RPMI7951 (cell line): ENCODE data around the gene HOXB5. TPM values are rescaled to one million over a fixed set of nuclear protein-coding genes. Genes with fewer than 3 reads are reported as not detected.

ENCODE experiments used
- DNase-seq: peaks from one replicate; pipeline ENCODE4 v3.0.0-alpha.2; 2012; ENCODE audit warnings: low read depth
- total RNA-seq: library from RNA; depleted of rRNA; stranded (reverse); fragments of >200 nt; shearing (Covaris generic); gene quantifications from 2 replicates; pipeline ENCODE4 v1.2.3, GENCODE V29; 2014

The HOXB5 gene
- total RNA-seq, 1 experiment from 2014 or later = 0.24 TPM

DNA sequence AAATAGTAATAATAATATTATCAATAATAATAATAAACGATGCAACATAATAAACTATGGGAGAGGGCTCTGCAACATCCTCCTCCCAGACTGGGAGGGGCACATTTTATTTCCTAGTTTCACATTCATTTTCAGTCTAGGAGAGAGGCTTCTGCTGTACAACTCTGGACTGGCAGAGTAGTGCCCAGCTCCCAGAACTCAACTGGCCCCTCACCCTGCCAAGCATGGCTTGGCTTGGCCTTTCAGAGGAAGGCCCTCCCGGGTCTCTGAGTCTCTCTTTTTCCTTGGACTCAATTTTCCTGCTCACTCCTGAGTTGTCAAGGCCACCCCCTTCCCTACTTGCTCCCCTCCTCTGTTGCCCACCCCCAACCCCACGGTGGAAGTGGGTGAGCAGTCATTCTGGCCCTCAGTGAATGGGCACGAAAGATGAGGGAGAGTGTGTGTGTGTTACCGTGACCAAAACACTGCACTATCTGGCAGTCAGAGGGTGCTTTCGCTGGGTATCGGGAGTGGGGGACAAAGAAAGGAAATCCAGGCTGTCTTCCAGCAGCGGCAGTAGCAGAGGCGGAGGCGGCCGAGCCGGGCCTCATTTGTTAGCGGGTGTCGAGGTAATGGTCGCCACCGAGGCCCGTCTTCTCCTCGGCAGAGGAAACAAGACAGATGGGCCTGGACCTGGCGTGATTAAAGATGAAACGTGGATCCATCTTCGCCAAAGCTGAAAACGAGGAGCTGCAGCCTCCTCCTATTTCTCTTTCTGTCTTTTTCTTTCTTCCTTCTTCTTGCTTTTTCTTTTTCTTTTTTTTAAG lies 17.7 kb downstream of the HOXB5 start:
- DNase-seq = no peak

DNA sequence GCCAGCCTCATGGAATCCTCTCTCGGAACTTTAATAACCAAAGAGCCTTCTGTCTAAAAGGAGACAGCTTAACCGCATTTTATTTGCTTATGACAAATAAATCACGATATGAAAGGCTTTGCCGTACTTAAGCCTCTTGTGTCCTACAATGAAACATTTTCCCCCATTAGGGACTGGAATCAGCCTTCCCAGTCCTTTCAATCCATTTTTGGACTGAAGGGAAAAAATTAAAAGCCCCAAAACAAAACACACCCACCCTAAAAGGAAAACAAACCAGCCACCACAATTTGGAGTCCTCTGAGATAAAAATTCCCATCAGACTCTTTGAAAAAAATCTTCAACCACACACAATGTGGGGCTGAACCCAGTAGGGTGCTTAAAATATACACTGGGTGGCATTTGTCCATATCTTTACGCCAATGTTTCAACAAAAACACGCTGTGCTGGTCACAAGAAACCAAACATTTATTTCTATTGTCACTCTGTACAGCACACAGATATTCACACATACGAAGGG lies 18.5 kb downstream of the HOXB5 start:
- DNase-seq = peak; percentile 24

DNA sequence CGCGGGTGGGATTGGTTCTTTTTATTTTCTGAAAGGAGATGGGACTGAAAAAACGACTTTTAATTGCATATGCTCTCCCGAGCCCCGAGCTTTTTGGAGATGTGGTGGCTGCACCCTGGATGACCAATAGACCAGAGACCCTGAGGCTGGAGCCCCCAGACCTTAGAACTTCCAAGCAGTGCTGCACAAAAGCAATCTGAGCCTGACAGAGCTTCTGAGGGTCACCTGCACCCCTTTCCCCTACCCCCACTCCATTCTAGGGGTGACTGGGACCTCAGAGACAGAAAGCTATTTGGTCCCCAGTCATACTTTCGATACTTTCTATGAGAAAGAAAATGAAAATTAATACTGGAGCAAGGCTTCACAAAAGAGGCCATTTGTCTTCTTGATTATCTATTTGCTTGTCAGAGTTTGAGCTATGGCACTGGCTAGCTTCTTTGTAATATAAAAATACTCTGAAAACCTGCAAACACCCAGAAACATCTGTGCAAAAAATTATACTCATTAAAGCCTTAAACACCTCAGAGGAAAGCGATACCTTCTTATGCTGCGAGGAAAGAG lies 19.0 kb downstream of the HOXB5 start:
- DNase-seq = no peak

DNA sequence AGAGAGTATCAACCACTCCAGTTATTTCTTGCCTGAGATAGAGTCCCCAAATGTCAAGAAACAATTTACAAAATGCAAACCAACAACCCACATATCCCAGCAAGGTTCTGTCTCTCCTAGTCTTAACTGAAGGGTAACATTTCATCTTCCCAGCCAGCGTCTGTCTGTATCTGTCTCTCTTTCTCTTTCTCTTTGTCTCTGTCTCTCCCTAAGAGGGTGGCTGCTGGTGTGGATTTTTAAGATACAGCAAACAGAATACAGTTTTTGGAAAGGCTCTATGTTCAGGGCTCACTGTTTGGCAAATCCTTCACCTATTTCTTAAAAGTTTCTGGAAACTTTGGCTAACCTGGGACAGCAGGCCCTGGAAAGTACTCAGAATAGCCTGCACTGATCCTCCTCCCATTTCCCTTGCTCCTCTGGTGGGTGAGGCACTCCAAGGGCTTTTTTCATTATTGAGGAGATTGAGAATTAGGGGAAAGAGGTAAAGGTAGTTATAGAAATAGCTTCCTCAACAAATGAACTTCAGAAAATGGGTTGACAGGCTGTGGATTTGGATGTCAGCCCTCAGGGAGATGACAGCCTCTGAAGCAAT lies 21.7 kb downstream of the HOXB5 start:
- DNase-seq = no peak

DNA sequence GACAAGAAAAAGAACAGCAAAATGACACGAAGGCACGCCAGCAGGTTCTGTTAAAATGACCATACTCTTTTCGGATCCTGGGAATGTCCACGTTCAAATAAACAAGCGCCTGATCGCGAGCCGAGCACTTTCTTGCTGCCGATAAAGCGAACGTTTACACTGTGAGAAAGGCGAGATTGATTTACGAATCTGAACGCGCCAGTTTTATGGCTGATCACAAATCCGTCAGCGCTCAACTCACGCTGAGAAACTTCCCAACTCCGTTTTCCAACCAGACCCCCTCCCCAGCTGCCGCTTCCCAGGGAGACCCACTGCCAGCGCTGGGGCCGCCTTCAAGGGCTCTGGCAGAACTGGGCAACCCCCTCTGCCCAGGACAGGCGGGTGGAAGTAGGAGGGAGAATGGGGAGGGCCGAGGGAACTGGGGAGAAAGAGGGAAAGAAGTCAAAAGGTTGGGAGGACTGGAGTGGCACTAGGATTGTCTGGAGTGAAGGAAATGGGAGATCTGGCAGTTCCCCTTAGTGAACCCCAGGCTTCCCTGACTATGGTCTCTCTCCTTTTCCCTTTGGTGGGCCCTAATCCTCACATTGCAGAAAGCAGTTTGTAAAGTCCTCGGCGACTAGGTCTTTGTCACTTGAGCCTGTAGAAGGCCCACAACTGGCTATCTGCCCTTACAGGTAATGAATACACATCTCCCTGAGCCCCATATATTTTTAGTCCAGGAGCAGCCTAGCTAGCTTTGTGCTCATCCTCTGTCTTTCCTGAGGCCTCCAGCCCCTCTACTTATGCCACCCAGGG lies 22.4 kb downstream of the HOXB5 start:
- no peak for DNase-seq

DNA sequence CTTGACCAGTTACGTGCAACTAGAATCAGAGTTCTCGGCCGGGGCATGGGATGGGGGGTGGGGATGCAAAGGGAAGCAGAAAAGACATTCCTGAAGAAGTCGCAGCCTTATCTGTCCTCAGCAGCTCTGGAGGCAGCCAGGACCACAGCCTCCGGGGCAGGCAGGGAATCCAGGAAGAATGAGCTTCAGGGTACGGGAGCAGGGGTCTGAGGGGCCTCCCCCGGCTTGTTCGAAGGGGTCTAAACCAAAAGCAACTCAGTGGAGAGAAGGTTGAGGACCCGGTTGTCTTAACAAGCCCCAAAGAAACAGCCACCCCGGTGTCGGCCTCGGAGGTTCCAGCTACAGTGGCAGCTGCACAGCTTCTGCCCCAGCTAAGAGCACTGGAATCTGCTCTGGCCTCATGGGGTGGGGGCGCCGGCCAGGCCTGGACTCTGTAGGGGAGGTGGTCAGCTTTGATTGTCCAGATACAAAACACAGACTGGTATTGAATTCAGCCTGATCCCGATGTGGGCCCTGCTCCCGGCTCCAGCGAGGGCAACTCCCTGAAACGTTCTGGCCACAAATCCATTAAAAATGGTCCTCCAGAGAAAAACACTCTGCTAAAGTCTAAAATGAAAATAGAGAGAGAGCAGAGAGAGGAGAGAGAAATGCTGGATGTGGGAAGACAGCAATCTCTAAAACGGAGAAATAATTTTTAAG lies 23.1 kb downstream of the HOXB5 start:
- DNase-seq = no peak

DNA sequence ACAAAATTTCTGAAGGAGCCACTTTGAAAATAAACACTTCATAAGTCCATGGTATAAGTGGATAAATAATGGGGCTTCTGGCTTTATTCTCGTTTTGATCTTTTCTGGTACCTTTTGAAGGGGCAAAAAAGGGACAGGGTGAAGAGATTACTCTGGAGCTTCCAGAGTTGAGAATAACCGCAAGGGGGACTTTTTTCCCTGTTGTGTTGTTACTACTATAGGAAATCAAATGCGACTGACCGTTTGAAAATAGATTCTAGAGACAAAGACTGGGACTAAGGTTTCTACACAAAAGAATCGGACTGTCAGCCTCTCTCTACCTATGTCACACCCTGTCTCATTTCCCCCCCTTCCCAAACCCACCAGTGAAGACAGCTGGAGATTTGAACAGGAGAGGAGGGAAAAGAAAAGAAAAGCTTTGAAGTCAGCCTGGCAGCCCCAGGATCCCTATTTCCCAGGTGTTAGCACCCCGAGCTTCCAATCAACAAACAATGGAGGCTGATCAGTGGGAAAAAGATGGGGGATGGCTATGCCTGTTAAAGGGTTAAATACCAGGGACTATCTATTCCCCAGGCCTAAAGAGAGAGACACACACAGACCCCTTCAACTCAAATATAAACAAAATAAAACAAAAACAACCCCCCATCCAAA lies 23.8 kb downstream of the HOXB5 start:
- DNase-seq = no peak

DNA sequence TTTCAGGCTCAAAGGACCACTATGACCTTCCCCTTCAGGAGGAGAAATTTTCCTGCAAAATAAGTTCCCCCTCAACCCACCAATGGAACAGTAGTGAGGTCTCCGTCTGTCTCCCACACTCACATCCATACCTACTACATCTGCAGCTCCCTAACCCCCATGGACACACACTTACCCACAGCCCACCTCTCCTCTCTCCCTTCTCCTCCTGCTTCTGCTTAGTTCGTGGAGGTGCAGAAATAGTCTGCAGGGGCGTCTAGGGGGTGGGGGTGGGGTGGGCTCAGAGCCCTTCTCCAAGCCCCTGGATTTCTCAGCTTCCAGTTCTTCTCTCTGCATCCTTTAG lies 24.4 kb downstream of the HOXB5 start:
- no peak for DNase-seq

DNA sequence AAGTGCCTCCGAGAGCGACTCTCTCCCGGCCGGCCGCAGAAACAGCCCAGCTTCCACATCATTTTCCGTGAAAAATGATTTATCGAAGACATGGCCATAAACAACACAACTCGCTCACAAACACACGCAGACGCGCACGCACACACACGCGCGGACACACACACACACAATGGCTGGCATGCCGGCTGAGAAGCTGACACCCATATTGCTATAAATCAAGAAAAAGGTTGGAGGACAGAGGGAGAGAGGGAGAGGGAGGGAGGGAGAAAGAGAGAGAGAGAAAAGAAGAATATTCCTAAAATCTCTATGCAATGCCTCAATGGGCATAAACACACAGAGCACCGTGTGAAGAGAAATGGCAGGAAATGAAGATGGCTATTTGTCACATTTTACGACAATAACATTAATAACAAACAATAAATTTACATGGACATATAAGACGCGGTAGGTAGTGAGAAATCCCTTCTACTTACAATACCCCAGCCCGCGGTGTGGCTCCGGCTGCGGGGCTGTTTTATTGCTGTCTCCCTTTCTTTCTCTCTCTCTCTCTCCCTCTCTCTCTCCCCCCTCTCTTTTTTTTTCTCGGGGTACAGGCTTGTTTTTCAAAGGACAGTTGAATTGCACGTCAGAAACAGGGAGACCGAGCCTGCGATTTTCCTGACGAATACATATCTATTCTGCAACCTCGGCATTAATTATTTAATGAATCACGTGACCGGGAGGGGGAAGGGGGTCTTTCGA lies 24.9 kb downstream of the HOXB5 start:
- no peak for DNase-seq

DNA sequence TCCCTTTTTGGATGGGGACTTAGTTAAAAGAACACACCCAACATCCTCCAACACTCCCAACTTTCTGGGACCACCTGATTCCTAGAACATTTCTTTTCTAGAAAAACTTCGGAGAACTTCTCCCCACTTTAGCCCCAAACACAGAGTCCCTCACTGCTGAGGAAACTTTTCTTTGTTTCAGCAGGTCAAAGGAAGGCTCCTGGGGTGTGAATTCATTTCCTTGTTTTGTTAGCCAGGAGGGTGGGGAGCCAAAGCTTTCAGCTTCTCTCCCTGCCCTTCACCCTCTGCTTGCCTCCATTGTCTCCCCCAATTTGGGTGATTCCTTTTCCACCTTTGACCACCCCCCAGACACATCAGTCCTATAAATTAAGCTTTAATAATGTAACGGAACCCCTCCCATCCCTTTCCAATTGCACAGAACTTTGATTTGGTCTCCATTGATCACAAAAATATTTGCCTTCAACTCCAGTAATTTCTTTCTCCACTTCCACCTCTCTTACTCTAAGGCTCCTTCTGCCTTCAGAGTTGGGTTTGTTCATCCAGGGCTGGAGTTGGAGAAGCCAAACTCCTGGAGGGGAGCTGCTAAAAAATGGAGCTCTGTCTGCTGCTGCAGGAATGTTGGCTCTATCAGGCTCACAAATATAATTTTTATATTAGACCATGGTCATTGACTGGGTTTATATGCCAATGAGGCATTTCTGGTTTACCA lies 25.8 kb downstream of the HOXB5 start:
- DNase-seq = no peak

DNA sequence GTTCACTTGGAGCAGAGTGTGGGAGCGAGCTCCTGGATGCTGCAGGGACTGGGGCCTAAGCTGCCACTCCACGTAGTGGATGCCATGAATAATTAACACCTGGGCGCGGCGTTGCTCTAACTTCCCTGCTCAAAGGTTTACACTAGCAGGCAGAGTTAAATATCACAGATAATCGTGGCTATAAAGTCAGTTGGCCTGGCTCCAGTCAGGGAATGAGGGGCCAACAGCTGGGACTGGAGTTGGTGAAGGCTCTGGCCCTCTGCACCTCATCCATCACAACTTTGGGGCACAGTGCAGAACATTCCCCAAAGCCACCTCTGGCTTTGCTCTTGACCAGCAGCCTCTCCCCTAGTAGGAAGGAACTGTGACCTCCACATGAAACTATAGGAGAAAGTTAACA lies 26.4 kb downstream of the HOXB5 start:
- DNase-seq = no peak

DNA sequence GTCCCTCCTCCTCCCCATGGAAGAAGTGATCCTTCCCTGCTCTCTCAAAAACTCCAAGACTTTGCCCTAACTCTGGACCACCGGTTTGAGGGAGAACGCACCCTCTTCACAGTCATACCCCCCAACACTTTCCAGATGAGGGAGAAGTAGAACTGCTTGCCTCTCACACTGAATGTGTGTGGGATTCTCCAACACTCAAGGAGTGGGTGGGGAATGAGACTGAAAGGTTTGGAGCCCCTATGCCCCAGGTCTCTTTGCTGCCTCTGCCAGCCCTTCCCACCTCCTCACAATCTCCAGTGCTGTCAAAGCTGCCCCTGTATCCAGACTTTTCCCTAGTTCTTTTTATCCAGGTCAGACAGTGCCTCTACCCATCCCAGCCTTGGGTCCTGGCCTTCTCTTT lies 26.9 kb downstream of the HOXB5 start:
- no peak for DNase-seq

DNA sequence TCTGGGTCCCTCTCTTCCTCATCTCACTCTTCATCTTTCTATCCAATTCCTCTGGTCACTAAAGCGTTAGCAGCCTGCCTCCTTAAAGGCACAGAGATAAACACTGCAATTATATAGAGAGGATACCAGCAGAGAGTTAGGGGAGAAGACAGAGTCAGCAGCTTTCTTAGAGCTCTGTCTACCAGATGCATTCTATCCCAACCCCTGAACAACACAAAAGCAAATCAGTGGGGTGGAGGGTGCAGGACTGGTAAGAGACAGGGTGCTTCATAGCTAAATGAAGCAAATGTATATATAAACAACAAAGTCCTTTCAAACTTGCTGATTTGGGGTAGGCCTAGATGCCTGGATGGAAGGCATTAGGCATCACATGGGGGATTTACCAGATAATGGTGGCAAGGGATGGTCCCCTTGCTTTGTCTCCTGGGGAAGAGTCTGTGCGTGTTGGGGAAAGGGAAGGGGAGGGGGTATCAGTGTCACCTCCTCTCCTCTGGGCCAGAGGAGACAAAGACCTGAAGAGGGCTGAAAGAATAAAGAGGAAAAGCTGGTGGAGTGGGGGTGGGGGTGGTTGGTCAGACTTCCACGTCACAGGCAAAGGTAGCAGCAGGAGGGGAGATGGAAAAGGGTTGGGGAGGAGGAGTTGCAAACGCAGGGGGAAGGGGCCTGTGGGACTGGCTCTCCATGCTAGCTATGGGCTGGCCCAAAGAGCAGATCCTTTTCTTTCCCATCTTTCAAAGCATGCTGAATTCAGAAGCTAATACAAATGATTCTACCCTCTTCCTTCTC lies 27.5 kb downstream of the HOXB5 start:
- DNase-seq = no peak

DNA sequence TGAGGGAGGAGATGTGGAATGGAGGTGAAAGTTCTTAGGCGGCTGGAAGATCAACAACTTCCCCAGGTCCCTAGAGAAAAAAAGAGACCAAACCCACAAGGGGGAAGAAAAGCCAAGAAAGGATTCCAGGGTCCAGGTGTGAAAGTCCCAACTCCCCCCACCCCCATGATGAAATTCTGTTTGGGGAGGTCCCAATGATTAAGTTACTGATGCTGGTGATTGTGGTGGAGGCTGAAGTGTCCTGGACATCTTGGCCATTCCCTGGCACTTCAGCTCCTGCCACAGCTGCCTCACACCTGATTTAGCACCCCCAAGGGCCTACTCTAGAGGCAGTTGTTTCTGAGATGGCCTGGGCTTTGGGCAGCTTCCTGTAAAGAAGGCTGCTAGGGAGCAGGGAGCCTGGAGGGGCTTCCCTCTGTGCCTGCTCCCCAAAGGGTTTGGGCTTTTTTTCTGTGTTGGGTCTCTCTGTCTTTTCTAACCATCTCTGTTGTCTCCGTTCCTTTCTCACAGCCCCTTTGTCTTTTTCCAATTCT lies 28.5 kb downstream of the HOXB5 start:
- no peak for DNase-seq

DNA sequence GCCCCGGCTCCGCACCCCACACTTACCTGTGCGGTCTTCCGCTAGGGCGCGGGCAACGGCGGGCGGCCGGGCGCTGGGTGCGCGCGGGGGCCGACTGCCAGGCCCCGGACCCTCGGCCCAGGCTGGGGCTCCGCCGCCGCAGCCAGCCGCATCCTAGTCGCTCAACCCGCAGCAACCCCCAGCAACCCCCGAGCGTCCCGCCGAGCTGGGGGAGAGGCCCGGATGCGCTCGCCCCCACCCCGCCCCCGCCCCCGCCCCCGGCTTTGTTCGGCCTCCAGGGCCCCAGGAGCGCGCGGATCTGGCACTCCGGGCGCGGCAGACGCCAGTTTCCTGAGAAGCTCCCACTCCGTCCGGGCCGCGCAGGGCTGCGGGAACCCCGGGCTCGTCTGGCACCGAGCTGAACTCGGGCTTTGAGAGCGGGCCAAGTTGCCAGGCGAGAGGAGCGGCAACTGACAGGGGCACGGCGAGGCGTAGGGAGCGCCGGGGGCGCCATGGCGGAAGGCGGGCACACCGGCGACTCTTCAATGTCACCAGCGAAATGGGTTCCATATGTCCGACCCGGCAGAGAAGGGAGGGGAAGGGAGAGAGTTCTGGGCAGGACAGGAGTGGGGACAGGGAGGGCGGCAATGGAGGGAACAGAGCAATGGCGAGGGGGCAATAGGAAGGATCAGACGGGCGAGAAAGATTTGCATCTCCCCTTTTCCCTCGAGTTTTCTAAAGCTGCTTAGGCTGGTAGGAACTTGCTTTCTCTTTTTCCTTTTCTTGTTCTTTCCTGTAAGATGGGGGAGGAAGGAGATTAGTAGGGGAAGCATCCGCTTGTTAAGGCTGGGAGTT lies 29.2 kb downstream of the HOXB5 start:
- no peak for DNase-seq

DNA sequence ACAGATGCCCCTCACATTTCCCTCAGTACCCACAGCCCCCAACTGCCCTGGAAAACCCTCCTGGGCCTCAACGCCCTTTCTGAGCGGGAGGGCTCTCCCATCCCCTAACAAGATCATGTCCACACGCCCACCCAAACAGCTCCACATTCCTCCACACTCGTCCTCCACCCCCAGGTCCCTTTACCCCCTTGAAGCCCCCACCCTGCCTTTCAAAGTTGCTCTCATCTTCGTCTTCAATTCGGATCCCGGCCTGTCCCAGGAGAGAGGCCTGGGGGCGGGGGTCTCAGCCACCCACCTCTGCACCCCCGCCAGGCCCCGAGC lies 29.8 kb downstream of the HOXB5 start:
- no peak for DNase-seq

DNA sequence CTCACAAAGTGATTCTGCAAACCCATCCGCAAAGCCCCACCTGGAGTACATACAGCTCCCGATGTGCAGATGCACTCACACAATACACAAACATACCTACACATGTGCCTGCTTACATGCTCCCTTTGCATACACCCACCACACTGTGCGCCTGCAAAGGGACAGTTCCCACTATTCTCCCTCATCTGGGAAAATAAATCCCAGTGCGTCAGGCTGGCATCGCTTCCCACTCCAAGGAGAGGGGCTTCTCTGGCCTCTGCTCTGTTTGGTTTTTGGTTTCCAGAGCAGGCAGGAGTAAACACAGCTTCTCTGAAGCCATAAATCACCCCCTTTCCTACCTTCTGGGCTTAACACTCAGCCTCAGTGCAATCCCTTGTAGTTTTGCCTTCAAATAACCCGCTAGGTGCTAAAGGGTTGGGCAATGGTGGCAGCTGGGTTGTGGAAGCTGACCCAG lies 30.2 kb downstream of the HOXB5 start:
- no peak for DNase-seq

DNA sequence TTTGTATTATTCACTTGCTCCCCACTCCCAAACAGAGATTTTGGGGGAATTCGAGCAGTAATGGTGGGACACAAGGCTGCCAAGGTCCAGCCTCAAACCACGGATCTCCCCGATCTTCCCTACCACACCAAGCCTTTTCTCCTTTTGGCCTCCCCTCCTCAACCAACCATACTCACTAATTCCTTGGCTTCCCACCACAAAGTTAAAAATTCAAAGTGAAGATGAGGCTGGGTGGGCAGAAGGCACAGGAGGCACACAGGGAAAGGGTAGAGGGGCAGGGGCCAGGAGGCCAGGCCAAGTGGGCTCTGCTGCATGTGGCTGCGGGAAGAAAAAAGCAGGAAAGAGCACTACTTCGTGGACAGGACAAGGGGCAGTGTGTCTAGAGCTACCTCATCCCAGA lies 30.6 kb downstream of the HOXB5 start:
- DNase-seq = no peak
